ENCODE results near the gene PRR33. TPM values are rescaled to one million over a fixed set of nuclear protein-coding genes. Genes with fewer than 3 reads are reported as not detected.

The PRR33 gene
- total and polyA plus RNA-seq, 9 of the 15 experiments (the other 6 are each of a cell fraction or from before 2014, with no cell fraction given) = not detected

GRCh38 chr11:1844221-1845094 lies 47.2 kb downstream of the PRR33 start (continued):
- TF ChIP-seq MBD2 (IDR thresholded peaks at IDR 0.05; ENCODE audit: borderline replicate concordance, low read depth) = peak; percentile 41; the same call in 1 of the 2 replicates
- TF ChIP-seq HIVEP1 (CRISPR knock-in tag; IDR thresholded peaks at IDR 0.05) = no peak
- TF ChIP-seq ZNF695 (CRISPR knock-in tag; IDR thresholded peaks at IDR 0.05) = no peak
- TF ChIP-seq RHOXF2B (CRISPR knock-in tag; conservative IDR thresholded peaks at IDR 0.05) = no peak
- TF ChIP-seq, protein P1, sequence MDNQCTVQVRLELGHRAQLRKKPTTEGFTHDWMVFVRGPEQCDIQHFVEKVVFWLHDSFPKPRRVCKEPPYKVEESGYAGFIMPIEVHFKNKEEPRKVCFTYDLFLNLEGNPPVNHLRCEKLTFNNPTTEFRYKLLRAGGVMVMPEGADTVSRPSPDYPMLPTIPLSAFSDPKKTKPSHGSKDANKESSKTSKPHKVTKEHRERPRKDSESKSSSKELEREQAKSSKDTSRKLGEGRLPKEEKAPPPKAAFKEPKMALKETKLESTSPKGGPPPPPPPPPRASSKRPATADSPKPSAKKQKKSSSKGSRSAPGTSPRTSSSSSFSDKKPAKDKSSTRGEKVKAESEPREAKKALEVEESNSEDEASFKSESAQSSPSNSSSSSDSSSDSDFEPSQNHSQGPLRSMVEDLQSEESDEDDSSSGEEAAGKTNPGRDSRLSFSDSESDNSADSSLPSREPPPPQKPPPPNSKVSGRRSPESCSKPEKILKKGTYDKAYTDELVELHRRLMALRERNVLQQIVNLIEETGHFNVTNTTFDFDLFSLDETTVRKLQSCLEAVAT (IDR thresholded peaks at IDR 0.05) = peak; percentile 82 to 84; a peak in 3 of 4 replicates
- TF ChIP-seq, protein P2, sequence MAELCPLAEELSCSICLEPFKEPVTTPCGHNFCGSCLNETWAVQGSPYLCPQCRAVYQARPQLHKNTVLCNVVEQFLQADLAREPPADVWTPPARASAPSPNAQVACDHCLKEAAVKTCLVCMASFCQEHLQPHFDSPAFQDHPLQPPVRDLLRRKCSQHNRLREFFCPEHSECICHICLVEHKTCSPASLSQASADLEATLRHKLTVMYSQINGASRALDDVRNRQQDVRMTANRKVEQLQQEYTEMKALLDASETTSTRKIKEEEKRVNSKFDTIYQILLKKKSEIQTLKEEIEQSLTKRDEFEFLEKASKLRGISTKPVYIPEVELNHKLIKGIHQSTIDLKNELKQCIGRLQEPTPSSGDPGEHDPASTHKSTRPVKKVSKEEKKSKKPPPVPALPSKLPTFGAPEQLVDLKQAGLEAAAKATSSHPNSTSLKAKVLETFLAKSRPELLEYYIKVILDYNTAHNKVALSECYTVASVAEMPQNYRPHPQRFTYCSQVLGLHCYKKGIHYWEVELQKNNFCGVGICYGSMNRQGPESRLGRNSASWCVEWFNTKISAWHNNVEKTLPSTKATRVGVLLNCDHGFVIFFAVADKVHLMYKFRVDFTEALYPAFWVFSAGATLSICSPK (IDR thresholded peaks at IDR 0.05; ENCODE audit: borderline replicate concordance) = no peak
- TF ChIP-seq, protein P3, sequence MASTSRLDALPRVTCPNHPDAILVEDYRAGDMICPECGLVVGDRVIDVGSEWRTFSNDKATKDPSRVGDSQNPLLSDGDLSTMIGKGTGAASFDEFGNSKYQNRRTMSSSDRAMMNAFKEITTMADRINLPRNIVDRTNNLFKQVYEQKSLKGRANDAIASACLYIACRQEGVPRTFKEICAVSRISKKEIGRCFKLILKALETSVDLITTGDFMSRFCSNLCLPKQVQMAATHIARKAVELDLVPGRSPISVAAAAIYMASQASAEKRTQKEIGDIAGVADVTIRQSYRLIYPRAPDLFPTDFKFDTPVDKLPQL (IDR thresholded peaks at IDR 0.05; ENCODE audit: extremely low read depth, insufficient read length) = no peak
- TF ChIP-seq, protein P4, sequence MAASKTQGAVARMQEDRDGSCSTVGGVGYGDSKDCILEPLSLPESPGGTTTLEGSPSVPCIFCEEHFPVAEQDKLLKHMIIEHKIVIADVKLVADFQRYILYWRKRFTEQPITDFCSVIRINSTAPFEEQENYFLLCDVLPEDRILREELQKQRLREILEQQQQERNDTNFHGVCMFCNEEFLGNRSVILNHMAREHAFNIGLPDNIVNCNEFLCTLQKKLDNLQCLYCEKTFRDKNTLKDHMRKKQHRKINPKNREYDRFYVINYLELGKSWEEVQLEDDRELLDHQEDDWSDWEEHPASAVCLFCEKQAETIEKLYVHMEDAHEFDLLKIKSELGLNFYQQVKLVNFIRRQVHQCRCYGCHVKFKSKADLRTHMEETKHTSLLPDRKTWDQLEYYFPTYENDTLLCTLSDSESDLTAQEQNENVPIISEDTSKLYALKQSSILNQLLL (CRISPR knock-in tag; IDR thresholded peaks at IDR 0.05; ENCODE audit: borderline replicate concordance) = no peak
- no peak for TF ChIP-seq PRMT5 (CRISPR knock-in tag; IDR thresholded peaks at IDR 0.05)
- no peak for TF ChIP-seq E2F3 (CRISPR knock-in tag; IDR thresholded peaks at IDR 0.05)
- TF ChIP-seq SNRNP70 (optimal IDR thresholded peaks at IDR 0.05; ENCODE audit: low read depth, low read length) = no peak
- peak; percentile 84 for TF ChIP-seq SMARCA4 (IDR thresholded peaks at IDR 0.05)
- no peak for TF ChIP-seq ZKSCAN8 (CRISPR knock-in tag; IDR thresholded peaks at IDR 0.05)
- peak; percentile 82 for TF ChIP-seq ETV5 (CRISPR knock-in tag; IDR thresholded peaks at IDR 0.05; ENCODE audit: low read depth)
- TF ChIP-seq HNRNPH1 (optimal IDR thresholded peaks at IDR 0.05; ENCODE audit: low read depth, low read length) = no peak
- TF ChIP-seq CBFB (CRISPR knock-in tag; IDR thresholded peaks at IDR 0.05) = 0 out of 2 replicates have a peak, but pooled peaks have one; percentile 36
- peak; percentile 57 for TF ChIP-seq ATF7 (IDR thresholded peaks at IDR 0.05)
- no peak for TF ChIP-seq ZNF561 (CRISPR knock-in tag; conservative IDR thresholded peaks at IDR 0.05)
- TF ChIP-seq PHF8 (IDR thresholded peaks at IDR 0.05; ENCODE audit: borderline replicate concordance, low read length) = no peak; the same call in 1 of the 2 replicates
- TF ChIP-seq ZNF12 (CRISPR knock-in tag; IDR thresholded peaks at IDR 0.05) = no peak
- no peak; the same call in 1 of the 2 replicates for TF ChIP-seq BCL6 (CRISPR knock-in tag; IDR thresholded peaks at IDR 0.05)
- TF ChIP-seq POLR2A (conservative IDR thresholded peaks at IDR 0.05) = no peak

All from K562 (cell line).